ENCODE measurements around the gene PEAK1. TPM values are rescaled to one million over a fixed set of nuclear protein-coding genes. Genes with fewer than 3 reads are reported as not detected.

Gene PEAK1
- total RNA-seq, 1 experiment from 2014 or later = 21.2 TPM

DNA sequence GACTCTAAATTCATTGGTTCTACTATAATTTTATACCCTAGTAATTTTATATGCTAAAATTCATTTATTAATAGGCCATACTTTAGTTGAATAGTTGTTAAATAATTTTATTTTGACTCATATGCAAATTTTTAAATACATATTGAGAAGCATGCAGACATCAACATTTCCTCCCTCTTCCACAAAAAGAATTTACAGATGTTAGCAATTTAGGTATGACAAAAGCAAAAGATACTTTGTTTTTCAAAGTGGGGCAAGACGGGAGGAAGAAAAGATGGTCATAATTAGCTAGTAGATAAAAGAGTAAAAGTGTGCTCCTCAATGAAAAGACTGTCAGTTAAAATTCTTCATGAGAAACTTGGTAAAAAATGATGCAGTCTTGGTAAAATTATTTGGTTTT lies 200.1 kb downstream of the PEAK1 start:
- no CpG with 5 or more reads among the region's 1 CpG for WGBS (ENCODE audit: extremely low coverage, insufficient read length, low lambda C conversion rate)
- H2AFZ ChIP-seq (ENCODE audit: low read length) = no peak overlapping the region

More for the DNA sequence above, 200.1 kb downstream of the PEAK1 start:
- no peak overlapping the region for H2BK15ac ChIP-seq (ENCODE audit: low read depth, low read length)
- no peaks in the 10 kb centered on the region for H3K79me2 ChIP-seq (ENCODE audit: insufficient read depth, low read length)
- no peak overlapping the region for H3K4ac ChIP-seq (ENCODE audit: low read depth, low read length)
- DNase-seq = no peak
- no peaks in the 10 kb centered on the region for H3K9me3 Mint-ChIP-seq
- no peak overlapping the region for H3K56ac ChIP-seq (ENCODE audit: insufficient read length, low read depth, low read length)
- H2BK20ac ChIP-seq (ENCODE audit: low read depth, low read length, poor library complexity, severe bottlenecking) = no peak overlapping the region
- H2BK120ac ChIP-seq (ENCODE audit: low read depth, low read length, poor library complexity, severe bottlenecking) = no peak overlapping the region
- H4K8ac ChIP-seq (replicated peaks; ENCODE audit: insufficient read length, low read depth, low read length) = no peak overlapping the region
- H3K18ac ChIP-seq (ENCODE audit: insufficient read length, low read depth, low read length) = no peak overlapping the region
- no peak overlapping the region for H3K9ac ChIP-seq (ENCODE audit: extremely low read depth, insufficient read length, low read length)
- no peak overlapping the region for H3K27ac ChIP-seq (ENCODE audit: insufficient read length, low read depth, low read length)
- no peaks in the 10 kb centered on the region for H3K9me3 ChIP-seq (ENCODE audit: control insufficient read depth, low read depth, low read length)
- H3T11ph ChIP-seq (ENCODE audit: low read length) = no peak overlapping the region
- no peak overlapping the region for H4K91ac ChIP-seq (ENCODE audit: insufficient read length, low read depth, low read length)
- TF ChIP-seq, protein P1, sequence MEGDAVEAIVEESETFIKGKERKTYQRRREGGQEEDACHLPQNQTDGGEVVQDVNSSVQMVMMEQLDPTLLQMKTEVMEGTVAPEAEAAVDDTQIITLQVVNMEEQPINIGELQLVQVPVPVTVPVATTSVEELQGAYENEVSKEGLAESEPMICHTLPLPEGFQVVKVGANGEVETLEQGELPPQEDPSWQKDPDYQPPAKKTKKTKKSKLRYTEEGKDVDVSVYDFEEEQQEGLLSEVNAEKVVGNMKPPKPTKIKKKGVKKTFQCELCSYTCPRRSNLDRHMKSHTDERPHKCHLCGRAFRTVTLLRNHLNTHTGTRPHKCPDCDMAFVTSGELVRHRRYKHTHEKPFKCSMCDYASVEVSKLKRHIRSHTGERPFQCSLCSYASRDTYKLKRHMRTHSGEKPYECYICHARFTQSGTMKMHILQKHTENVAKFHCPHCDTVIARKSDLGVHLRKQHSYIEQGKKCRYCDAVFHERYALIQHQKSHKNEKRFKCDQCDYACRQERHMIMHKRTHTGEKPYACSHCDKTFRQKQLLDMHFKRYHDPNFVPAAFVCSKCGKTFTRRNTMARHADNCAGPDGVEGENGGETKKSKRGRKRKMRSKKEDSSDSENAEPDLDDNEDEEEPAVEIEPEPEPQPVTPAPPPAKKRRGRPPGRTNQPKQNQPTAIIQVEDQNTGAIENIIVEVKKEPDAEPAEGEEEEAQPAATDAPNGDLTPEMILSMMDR (conservative IDR thresholded peaks at IDR 0.05) = no peak
- no peak overlapping the region for H3K4me3 Mint-ChIP-seq
- no peaks in the 10 kb centered on the region for H4K20me1 ChIP-seq (ENCODE audit: control insufficient read depth, insufficient read depth, insufficient read length)
- H4K5ac ChIP-seq (ENCODE audit: insufficient read length, low read depth, low read length) = no peak overlapping the region
- no peaks in the 10 kb centered on the region for H3K27me3 ChIP-seq (ENCODE audit: insufficient read depth, low read length)
- H3K23me2 ChIP-seq (ENCODE audit: insufficient read length, low read depth, low read length, poor library complexity, severe bottlenecking) = no peaks in the 10 kb centered on the region
- no peak overlapping the region for H2BK5ac ChIP-seq (ENCODE audit: insufficient read length, low read length)
- no peak overlapping the region for H2BK12ac ChIP-seq (ENCODE audit: insufficient read length, low read depth, low read length)
- H3K27ac Mint-ChIP-seq = no peak overlapping the region
- no peak overlapping the region for H3K23ac ChIP-seq (ENCODE audit: insufficient read length, low read depth, low read length)
- peaks cover 15 to 20% of the 10 kb centered on the region in 2 experiments for H3K4me1 Mint-ChIP-seq
- H3K4me2 ChIP-seq (ENCODE audit: insufficient read depth, insufficient read length, low read length) = no peak overlapping the region
- H3K4me1 ChIP-seq (ENCODE audit: insufficient read depth, low read length) = peaks cover 1% of the 10 kb centered on the region; the same call in 1 of the 2 replicates
- H3K79me1 ChIP-seq (ENCODE audit: insufficient read depth, low read depth, low read length, poor library complexity, severe bottlenecking) = no peaks in the 10 kb centered on the region
- H3K27me3 Mint-ChIP-seq (ENCODE audit: low read depth) = no peaks in the 10 kb centered on the region
- H3K36me3 Mint-ChIP-seq (ENCODE audit: insufficient read depth in 1 of 3, low read depth in 3 of 3) = no peaks in the 10 kb centered on the region; a peak in 1 of 7 replicates
- H2AK5ac ChIP-seq (ENCODE audit: insufficient read length, low read length) = no peak overlapping the region
- H3K14ac ChIP-seq (ENCODE audit: insufficient read depth, low read length) = no peak overlapping the region

Measured in H9 (cell line).